Endodermal cell (in vitro differentiated cells): Measurements from ENCODE around the gene GDAP2. TPM values are rescaled to one million over a fixed set of nuclear protein-coding genes. Genes with fewer than 3 reads are reported as not detected.

ENCODE experiments used
- DNase-seq: peaks from one replicate; pipeline ENCODE4 v3.0.0-alpha.2; 2017
- H3K27ac ChIP-seq: 2 replicates; pipeline ENCODE4 v1.5.1; 2013; ENCODE audit warnings: mild to moderate bottlenecking, low read depth, low read length, moderate library complexity
- H3K27me3 ChIP-seq: 2 replicates; pipeline ENCODE4 v1.6.1; 2013; ENCODE audit warnings: mild to moderate bottlenecking, low read length, moderate library complexity; ENCODE audit not compliant: insufficient read depth, control insufficient read depth, poor library complexity, severe bottlenecking
- H3K36me3 ChIP-seq: 2 replicates; pipeline ENCODE4 v1.7.0; 2013; ENCODE audit warnings: mild to moderate bottlenecking, low read length, moderate library complexity; ENCODE audit not compliant: control insufficient read depth, insufficient read depth
- H3K4me1 ChIP-seq: one replicate; pipeline ENCODE4 v1.7.0; 2013; ENCODE audit warnings: low read length; ENCODE audit not compliant: control insufficient read depth, insufficient read depth
- H3K4me3 ChIP-seq: 2 replicates; pipeline ENCODE4 v1.5.1; 2013; ENCODE audit warnings: mild to moderate bottlenecking, low read length, moderate library complexity
- H3K9ac ChIP-seq: 2 replicates; pipeline ENCODE4 v1.6.1; 2013; ENCODE audit warnings: mild to moderate bottlenecking, low read length, moderate library complexity; ENCODE audit not compliant: poor library complexity, severe bottlenecking; ENCODE audit errors: extremely low read depth
- H3K9me3 ChIP-seq: 2 replicates; pipeline ENCODE4 v1.6.1; 2013; ENCODE audit warnings: mild to moderate bottlenecking, low read length, moderate library complexity; ENCODE audit not compliant: control insufficient read depth
- H3K27ac Mint-ChIP-seq: 2 replicates; pipeline ENCODE4 v1.8.0; 2020; ENCODE audit warnings: mixed read lengths
- H3K27me3 Mint-ChIP-seq: 2 replicates; pipeline ENCODE4 v1.8.0; 2021; ENCODE audit warnings: mild to moderate bottlenecking, mixed read lengths; ENCODE audit not compliant: insufficient read depth
- H3K36me3 Mint-ChIP-seq: 2 replicates; pipeline ENCODE4 v1.8.0; 2020; ENCODE audit warnings: low read depth, mixed read lengths
- H3K4me1 Mint-ChIP-seq: 2 replicates; pipeline ENCODE4 v1.8.0; 2020; ENCODE audit warnings: mixed read lengths
- H3K4me3 Mint-ChIP-seq: 2 replicates; pipeline ENCODE4 v1.8.0; 2020; ENCODE audit warnings: mild to moderate bottlenecking, moderate library complexity, mixed read lengths
- H3K9me3 Mint-ChIP-seq: 2 replicates; pipeline ENCODE4 v1.8.0; 2020; ENCODE audit warnings: mild to moderate bottlenecking, mixed read lengths
- CTCF ChIP-seq: fragments of 200-600 bp; sonication (generic); conservative IDR thresholded peaks from 2 replicates; pipeline ENCODE4 v1.5.0; 2021; ENCODE audit warnings: antibody characterized with exemption, mild to moderate bottlenecking
- WGBS, 2 experiments: methylation state at CpG; one replicate each; pipeline versions ENCODE4 v1.1.5 to v1.1.7; 2013; ENCODE audit warnings: missing lambda C conversion rate in 2 of 2, mixed read lengths in 1 of 2; ENCODE audit not compliant: insufficient coverage in 1 of 2, insufficient read length in 1 of 2; 5-methylcytosine and 5-hydroxymethylcytosine counted together
- total RNA-seq, 2 donors: library from RNA; stranded (reverse); fragmentation: NEBNext Ultra II Directional in 1 of 2; extraction: Animal tissue kit (Norgen Biotek cat#: 25700) in 1 of 2; gene quantifications; 2 replicates in 1 of 2; 3 replicates in 1 of 2; pipeline ENCODE4 v1.2.1, GENCODE V29; 2021

Gene GDAP2
- total RNA-seq, 2 donors from 2014 or later: 24.1 to 34.8 TPM

GRCh38 chr1:117904485-117904884, 24.9 kb downstream of the GDAP2 start:
- Histone ChIP-seq H3K36me3 (peaks cover 48% of the 10 kb centered on the region), H3K9ac (no peak overlapping the region), H3K27me3 (no peaks in the 10 kb centered on the region), H3K4me3 (no peak overlapping the region), H3K27ac (no peak overlapping the region), H3K9me3 (no peaks in the 10 kb centered on the region), H3K4me1 (no peaks in the 10 kb centered on the region)
- H3K4me3 Mint-ChIP-seq: no peak overlapping the region
- H3K27ac Mint-ChIP-seq: no peak overlapping the region
- no peaks in the 10 kb centered on the region for H3K27me3 Mint-ChIP-seq
- DNase-seq: no peak
- 90 to 95% methylated on average over 3 of the region's 3 CpGs for WGBS, 2 experiments
- H3K9me3 Mint-ChIP-seq: no peaks in the 10 kb centered on the region
- H3K4me1 Mint-ChIP-seq: no peaks in the 10 kb centered on the region
- TF ChIP-seq CTCF: no peak
- peaks cover 44% of the 10 kb centered on the region for H3K36me3 Mint-ChIP-seq

GRCh38 chr1:117902944-117903343, 26.5 kb downstream of the GDAP2 start:
- Histone ChIP-seq H3K36me3 (peaks cover 55% of the 10 kb centered on the region), H3K27me3 (no peaks in the 10 kb centered on the region), H3K4me1 (no peaks in the 10 kb centered on the region), H3K9ac (no peak overlapping the region), H3K9me3 (no peaks in the 10 kb centered on the region), H3K27ac (no peak overlapping the region), H3K4me3 (no peak overlapping the region)
- no peak overlapping the region for H3K4me3 Mint-ChIP-seq
- TF ChIP-seq CTCF: no peak
- no peaks in the 10 kb centered on the region for H3K27me3 Mint-ChIP-seq
- H3K9me3 Mint-ChIP-seq: no peaks in the 10 kb centered on the region
- WGBS, 2 experiments: 94 to 100% methylated on average over 3 to 4 of the region's 4 CpGs
- no peaks in the 10 kb centered on the region for H3K4me1 Mint-ChIP-seq
- no peak for DNase-seq
- H3K36me3 Mint-ChIP-seq: peaks cover 44% of the 10 kb centered on the region
- H3K27ac Mint-ChIP-seq: no peak overlapping the region

DNA sequence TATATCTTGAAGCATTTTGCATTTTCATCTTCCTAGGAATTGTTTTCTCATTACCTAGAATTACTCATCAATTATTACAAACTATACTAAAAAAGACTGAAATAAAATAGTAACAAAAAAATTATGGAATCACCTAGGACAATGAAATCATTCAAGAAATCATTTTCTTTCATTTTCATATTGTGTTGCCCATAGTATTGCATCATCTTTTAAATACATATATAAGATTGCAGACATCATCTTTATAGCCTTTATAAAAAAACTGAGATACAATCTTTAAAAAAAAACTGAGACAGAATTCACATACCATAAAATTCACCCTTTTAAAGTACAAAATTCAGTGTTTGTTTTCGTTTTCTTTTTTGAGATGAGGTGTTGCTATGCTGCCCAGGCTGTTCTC, 29.6 kb downstream of the GDAP2 start:
- no peak for TF ChIP-seq CTCF
- H3K27me3 ChIP-seq: no peaks in the 10 kb centered on the region
- Mint-ChIP-seq H3K27me3 (no peaks in the 10 kb centered on the region), H3K36me3 (peaks cover 33% of the 10 kb centered on the region), H3K4me1 (no peaks in the 10 kb centered on the region), H3K9me3 (no peaks in the 10 kb centered on the region), H3K27ac (no peak overlapping the region), H3K4me3 (no peak overlapping the region)
- 89 to 100% methylated on average over 1 of the region's 1 CpG for WGBS, 2 experiments
- no peaks in the 10 kb centered on the region for H3K4me1 ChIP-seq
- no peak overlapping the region for H3K9ac ChIP-seq
- no peak overlapping the region for H3K4me3 ChIP-seq
- no peaks in the 10 kb centered on the region for H3K9me3 ChIP-seq
- H3K36me3 ChIP-seq: peaks cover 63% of the 10 kb centered on the region
- DNase-seq: no peak
- H3K27ac ChIP-seq: no peak overlapping the region
